ENCODE data around the gene AIF1L. TPM values are rescaled to one million over a fixed set of nuclear protein-coding genes. Genes with fewer than 3 reads are reported as not detected.

AIF1L gene
- polyA plus RNA-seq, 1 donor (not counting 4 experiments of a cell fraction or from before 2014, with no cell fraction given), result 1.5 TPM

DNA sequence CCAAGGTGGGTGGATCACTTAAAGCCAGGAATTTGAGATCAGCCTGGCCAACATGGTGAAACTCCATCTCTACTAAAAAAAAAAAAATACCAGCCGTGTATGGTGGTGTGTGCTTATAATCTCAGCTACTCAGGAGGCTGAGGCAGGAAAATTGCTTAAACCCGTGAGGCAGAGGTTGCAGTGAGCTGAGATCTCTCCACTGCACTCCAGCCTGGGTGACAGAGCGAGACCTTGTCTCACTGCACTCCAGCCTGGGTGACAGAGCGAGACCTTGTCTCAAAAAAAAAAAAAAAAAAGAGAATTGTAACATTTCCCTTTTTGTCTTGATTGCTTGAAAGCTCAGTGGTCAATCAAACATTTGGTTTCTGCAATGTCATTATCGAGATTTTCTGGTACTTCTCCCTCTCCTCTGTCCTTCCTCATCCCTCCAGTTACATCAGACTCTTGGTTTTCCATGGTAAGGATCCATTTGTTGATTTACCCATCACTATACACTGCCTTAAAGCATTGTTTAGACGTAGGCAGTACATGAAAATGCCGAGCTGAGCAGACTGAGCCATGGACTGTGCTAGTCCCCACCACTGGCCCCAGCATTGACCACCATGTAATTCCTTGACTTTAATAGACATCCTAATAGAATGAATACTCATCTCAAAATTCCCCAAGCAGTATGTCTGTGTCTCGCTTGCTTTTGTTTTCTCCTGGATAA lies 11.5 kb upstream of the AIF1L start:
- Histone ChIP-seq H3K4me1 (ENCODE audit: control insufficient read depth, extremely low read depth, insufficient read depth, low read length) (peaks cover 11% of the 10 kb centered on the region), H3K9me1 (ENCODE audit: control insufficient read depth, extremely low read depth, insufficient read depth, low read length) (no peaks in the 10 kb centered on the region), H3K9me3 (ENCODE audit: control insufficient read depth, low read depth, low read length) (no peaks in the 10 kb centered on the region), H2AFZ (ENCODE audit: control insufficient read depth, low read length) (no peak overlapping the region), H3K4me3 (ENCODE audit: control insufficient read depth in 2 of 3, extremely low read depth in 1 of 3, insufficient read depth in 2 of 3, low read depth in 1 of 3, low read length in 3 of 3) (no peak overlapping the region), H3K4me2 (ENCODE audit: control insufficient read depth, extremely low read depth, insufficient read depth, low read depth, low read length) (no peak overlapping the region), H3K79me2 (ENCODE audit: control insufficient read depth, insufficient read depth, low read length) (no peaks in the 10 kb centered on the region), H3K27ac (ENCODE audit: control insufficient read depth, insufficient read depth, low read length) (no peak overlapping the region), H3K27me3 (ENCODE audit: control insufficient read depth, extremely low read depth, insufficient read depth, low read length) (peaks cover 5% of the 10 kb centered on the region), H3K36me3 (ENCODE audit: control insufficient read depth in 2 of 2, extremely low read depth in 1 of 2, insufficient read depth in 2 of 2, low read length in 2 of 2) (no peaks in the 10 kb centered on the region), H4K20me1 (ENCODE audit: control insufficient read depth, extremely low read depth, insufficient read depth, low read length) (no peaks in the 10 kb centered on the region), H3K9ac (ENCODE audit: control insufficient read depth, extremely low read depth, insufficient read depth, low read length) (no peak overlapping the region)
- dilution Hi-C loops (cut with MboI; ENCODE audit: extremely low pct_ligation_motif_present, low sequenced_read_pairs), result no loop called here
- TF ChIP-seq, protein P1, sequence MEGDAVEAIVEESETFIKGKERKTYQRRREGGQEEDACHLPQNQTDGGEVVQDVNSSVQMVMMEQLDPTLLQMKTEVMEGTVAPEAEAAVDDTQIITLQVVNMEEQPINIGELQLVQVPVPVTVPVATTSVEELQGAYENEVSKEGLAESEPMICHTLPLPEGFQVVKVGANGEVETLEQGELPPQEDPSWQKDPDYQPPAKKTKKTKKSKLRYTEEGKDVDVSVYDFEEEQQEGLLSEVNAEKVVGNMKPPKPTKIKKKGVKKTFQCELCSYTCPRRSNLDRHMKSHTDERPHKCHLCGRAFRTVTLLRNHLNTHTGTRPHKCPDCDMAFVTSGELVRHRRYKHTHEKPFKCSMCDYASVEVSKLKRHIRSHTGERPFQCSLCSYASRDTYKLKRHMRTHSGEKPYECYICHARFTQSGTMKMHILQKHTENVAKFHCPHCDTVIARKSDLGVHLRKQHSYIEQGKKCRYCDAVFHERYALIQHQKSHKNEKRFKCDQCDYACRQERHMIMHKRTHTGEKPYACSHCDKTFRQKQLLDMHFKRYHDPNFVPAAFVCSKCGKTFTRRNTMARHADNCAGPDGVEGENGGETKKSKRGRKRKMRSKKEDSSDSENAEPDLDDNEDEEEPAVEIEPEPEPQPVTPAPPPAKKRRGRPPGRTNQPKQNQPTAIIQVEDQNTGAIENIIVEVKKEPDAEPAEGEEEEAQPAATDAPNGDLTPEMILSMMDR (optimal IDR thresholded peaks at IDR 0.05 in 1 of 3, IDR thresholded peaks at IDR 0.05 in 1 of 3, conservative IDR thresholded peaks at IDR 0.05 in 1 of 3; ENCODE audit: extremely low read depth in 1 of 3, insufficient read depth in 2 of 3, low read length in 3 of 3), result no peak
- no peak for TF ChIP-seq EZH2 (IDR thresholded peaks at IDR 0.05; ENCODE audit: low read length)
- FAIRE-seq (no peak), DNase-seq (ENCODE audit: low read depth, low spot score) (no peak)

DNA sequence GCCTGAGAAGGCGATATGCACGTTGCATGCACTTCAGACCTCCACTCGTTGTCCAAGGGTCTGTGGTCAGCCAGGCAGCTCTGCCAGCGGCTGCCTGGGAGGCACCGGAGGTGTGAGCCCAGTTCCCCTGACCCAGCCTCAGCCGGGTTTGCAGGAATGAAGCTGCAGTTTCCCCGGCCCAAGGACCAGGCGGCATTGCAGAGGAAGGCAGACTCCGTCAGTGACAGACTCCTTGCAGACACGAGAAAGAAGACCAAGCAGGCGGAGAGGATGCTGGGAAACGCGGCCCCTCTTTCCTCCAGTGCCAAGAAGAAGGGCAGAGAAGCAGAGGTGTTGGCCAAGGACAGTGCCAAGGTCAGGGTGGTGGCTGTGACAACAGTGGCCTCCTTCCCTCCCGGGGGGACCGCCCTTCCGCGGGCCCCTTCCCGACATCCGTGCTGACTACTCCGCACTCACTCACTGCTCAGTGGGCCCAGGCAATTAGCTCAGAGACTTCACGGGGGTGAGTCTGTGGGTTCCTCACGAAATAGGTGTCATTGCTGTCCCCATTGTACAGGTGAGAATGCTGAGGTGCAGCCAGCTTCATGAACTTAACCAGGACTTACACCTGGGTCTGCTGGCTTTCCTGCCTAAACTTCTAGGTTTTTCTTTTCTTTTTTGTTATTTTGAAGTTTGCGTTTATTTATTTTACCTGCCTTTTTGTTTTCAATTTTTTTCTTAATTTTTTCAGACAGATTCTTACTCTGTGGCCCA lies 10.8 kb upstream of the AIF1L start:
- no peak overlapping the region for H3K4me2 ChIP-seq (ENCODE audit: control insufficient read depth, extremely low read depth, insufficient read depth, low read depth, low read length)
- no peaks in the 10 kb centered on the region for H3K9me1 ChIP-seq (ENCODE audit: control insufficient read depth, extremely low read depth, insufficient read depth, low read length)
- H3K9me3 ChIP-seq (ENCODE audit: control insufficient read depth, low read depth, low read length), result no peaks in the 10 kb centered on the region
- H3K4me3 ChIP-seq (ENCODE audit: control insufficient read depth in 2 of 3, extremely low read depth in 1 of 3, insufficient read depth in 2 of 3, low read depth in 1 of 3, low read length in 3 of 3), result no peak overlapping the region
- no peak for TF ChIP-seq EZH2 (IDR thresholded peaks at IDR 0.05; ENCODE audit: low read length)
- TF ChIP-seq, protein P1 (optimal IDR thresholded peaks at IDR 0.05 in 1 of 3, IDR thresholded peaks at IDR 0.05 in 1 of 3, conservative IDR thresholded peaks at IDR 0.05 in 1 of 3; ENCODE audit: extremely low read depth in 1 of 3, insufficient read depth in 2 of 3, low read length in 3 of 3), result no peak
- dilution Hi-C loops (cut with MboI; ENCODE audit: extremely low pct_ligation_motif_present, low sequenced_read_pairs), result no loop called here
- DNase-seq (ENCODE audit: low read depth, low spot score) (no peak), FAIRE-seq (no peak)
- no peaks in the 10 kb centered on the region for H3K36me3 ChIP-seq (ENCODE audit: control insufficient read depth in 2 of 2, extremely low read depth in 1 of 2, insufficient read depth in 2 of 2, low read length in 2 of 2)
- no peak overlapping the region for H3K9ac ChIP-seq (ENCODE audit: control insufficient read depth, extremely low read depth, insufficient read depth, low read length)
- H4K20me1 ChIP-seq (ENCODE audit: control insufficient read depth, extremely low read depth, insufficient read depth, low read length), result no peaks in the 10 kb centered on the region
- H3K27ac ChIP-seq (ENCODE audit: control insufficient read depth, insufficient read depth, low read length), result no peak overlapping the region
- no peaks in the 10 kb centered on the region for H3K79me2 ChIP-seq (ENCODE audit: control insufficient read depth, insufficient read depth, low read length)
- no peak overlapping the region for H2AFZ ChIP-seq (ENCODE audit: control insufficient read depth, low read length)
- peaks cover 5% of the 10 kb centered on the region for H3K27me3 ChIP-seq (ENCODE audit: control insufficient read depth, extremely low read depth, insufficient read depth, low read length)
- peaks cover 11% of the 10 kb centered on the region for H3K4me1 ChIP-seq (ENCODE audit: control insufficient read depth, extremely low read depth, insufficient read depth, low read length)
